SH-SY5Y (cell line): Measurements from ENCODE around the gene PRKG1.

Experiments
- GATA2 ChIP-seq: IDR thresholded peaks from 2 replicates; pipeline ENCODE4 v1.6.1; 2011; ENCODE audit warnings: mild to moderate bottlenecking, low read depth, low read length
- GATA3 ChIP-seq: IDR thresholded peaks from 2 replicates; pipeline ENCODE4 v1.6.1; 2011; ENCODE audit warnings: low read depth, mild to moderate bottlenecking, low read length, moderate library complexity

GRCh38 chr10:52265131-52265926 lies 1191.0 kb downstream of the PRKG1 start:
- TF ChIP-seq GATA2 (no peak), GATA3 (no peak)
